Heart left ventricle (tissue), 16 donors: ENCODE measurements around the gene TANGO2. TPM values are rescaled to one million over a fixed set of nuclear protein-coding genes. Genes with fewer than 3 reads are reported as not detected.

ENCODE experiments used
- ATAC-seq, 4 donors: fragments of 200-7000 bp; cut with Tn5 transposase; one replicate each; pipeline ENCODE4 v1.9.1; 2020 to 2022; ENCODE audit warnings: moderate library complexity in 4 of 4, mild to moderate bottlenecking in 3 of 4, moderate number of reproducible peaks in 1 of 4
- DNase-seq, 5 donors: peaks; one replicate each; pipeline ENCODE4 v3.0.0-alpha.2; 2020
- H3K27ac ChIP-seq, 12 donors: fragments of 200-600 bp; sonication (generic) in 4 of 12; one replicate each; pipeline versions ENCODE4 v1.5.0 to v1.8.0; 2016 to 2022; ENCODE audit warnings: mild to moderate bottlenecking in 2 of 12
- H3K27me3 ChIP-seq, 9 donors: fragments of 200-600 bp; sonication (generic) in 2 of 9; one replicate each; pipeline versions ENCODE4 v1.5.1 to v1.8.0; 2016 to 2022; ENCODE audit warnings: mild to moderate bottlenecking in 3 of 9
- H3K36me3 ChIP-seq, 9 donors: fragments of 200-600 bp; sonication (generic) in 2 of 9; one replicate each; pipeline versions ENCODE4 v1.5.0 to v1.8.0; 2018 to 2022; ENCODE audit warnings: mild to moderate bottlenecking in 2 of 9
- H3K4me1 ChIP-seq, 12 donors: fragments of 200-600 bp; sonication (generic) in 4 of 12; one replicate each; pipeline versions ENCODE4 v1.5.0 to v1.8.0; 2016 to 2022; ENCODE audit warnings: mild to moderate bottlenecking in 3 of 12
- H3K4me3 ChIP-seq, 12 donors: fragments of 200-600 bp; sonication (generic) in 4 of 12; one replicate each; pipeline versions ENCODE4 v1.5.0 to v1.8.0; 2017 to 2022; ENCODE audit warnings: mild to moderate bottlenecking in 9 of 12, moderate library complexity in 4 of 12
- H3K9me3 ChIP-seq, 12 donors: fragments of 200-600 bp; sonication (generic) in 4 of 12; one replicate each; pipeline versions ENCODE4 v1.5.0 to v1.8.0; 2016 to 2022; ENCODE audit warnings: mild to moderate bottlenecking in 1 of 12
- POLR2A ChIP-seq, 2 donors: fragments of 450-650 bp; IDR thresholded peaks; one replicate each; pipeline ENCODE4 v1.6.1; 2017; ENCODE audit warnings: antibody characterized with exemption in 2 of 2, mild to moderate bottlenecking in 2 of 2, moderate library complexity in 2 of 2
- WGBS, 4 donors: extraction: QIAGEN DNeasy Blood & Tissue Kit in 2 of 4; methylation state at CpG; one replicate each; pipeline versions ENCODE4 v1.1.5 to v1.1.7; 2013 to 2018; 5-methylcytosine and 5-hydroxymethylcytosine counted together
- intact Hi-C, 10 donors: fragments of 100-400 bp; cut with DNase I; formaldehyde crosslinking; loops; one replicate each; pipeline versions ENCODE4 v1.11.1 to v1.14.2; 2022
- polyA plus RNA-seq, 2 donors: library from polyadenylated mRNA; stranded (reverse); fragments of 200-250 nt; gene quantifications; one replicate each; pipeline ENCODE4 v1.2.3, GENCODE V29; 2013
- total RNA-seq, 9 donors: library from RNA; depleted of rRNA in 2 of 9; stranded (reverse); fragments of >200 nt in 2 of 9; fragmentation: NEBNext Ultra II Directional in 3 of 9; extraction: Animal tissue kit (Norgen Biotek cat#: 25700) in 3 of 9; gene quantifications; one replicate each; pipeline versions ENCODE4 v1.1.0 to v1.2.4, GENCODE V29; 2016 to 2023
- TF ChIP-seq, protein P1 (sequence below), 12 donors: fragments of 200-600 bp; sonication (generic) in 4 of 12; IDR thresholded peaks; one replicate each; pipeline versions ENCODE4 v1.5.0 to v1.8.0; 2018 to 2022; ENCODE audit warnings: antibody characterized with exemption in 12 of 12, mild to moderate bottlenecking in 5 of 12
- donor health status: ischemic (EF 13 %, LVEDD 7.1; RV severe dilation, severe dysfunction).
- donor health status: healthy with polysubstance abuse.
- donor health status: DM: no; HTN: yes; CAD: no.
- donor health status: DM: no; HTN: no; CAD: no.
- donor health status: ischemic (EF 25% LVEDD 6.9; RV normal size, moderate dysfunction).
- donor health status: ischemic (EF 25% LVEDD 5.7; RV mildly dilated, moderate dysfunction).
- donor health status: healthy.
- donor health status: DM: yes; HTN: yes; CAD: no.
- donor health status: ischemic (EF 35%, LVEDD 5.7; RV mildly dilated, moderate dysfunction).
- donor health status: nonischemic (EF 11% LVEDD 7.7; RV severe dilation, severe dysfunction).
- donor health status: DM: yes; HTN: yes; CAD: no.
- donor health status: PGD.
- donor health status: ischemic (EF 29% LVEDD 5.4; RV normal size, mild dysfunction).
- donor health status: nonischemic (EF 23%, LVEDD 6.1; RV moderate dilation, normal function).

TANGO2 gene
- total and polyA plus RNA-seq, 11 donors: 51.3 to 341 (median 63.0) TPM

DNA sequence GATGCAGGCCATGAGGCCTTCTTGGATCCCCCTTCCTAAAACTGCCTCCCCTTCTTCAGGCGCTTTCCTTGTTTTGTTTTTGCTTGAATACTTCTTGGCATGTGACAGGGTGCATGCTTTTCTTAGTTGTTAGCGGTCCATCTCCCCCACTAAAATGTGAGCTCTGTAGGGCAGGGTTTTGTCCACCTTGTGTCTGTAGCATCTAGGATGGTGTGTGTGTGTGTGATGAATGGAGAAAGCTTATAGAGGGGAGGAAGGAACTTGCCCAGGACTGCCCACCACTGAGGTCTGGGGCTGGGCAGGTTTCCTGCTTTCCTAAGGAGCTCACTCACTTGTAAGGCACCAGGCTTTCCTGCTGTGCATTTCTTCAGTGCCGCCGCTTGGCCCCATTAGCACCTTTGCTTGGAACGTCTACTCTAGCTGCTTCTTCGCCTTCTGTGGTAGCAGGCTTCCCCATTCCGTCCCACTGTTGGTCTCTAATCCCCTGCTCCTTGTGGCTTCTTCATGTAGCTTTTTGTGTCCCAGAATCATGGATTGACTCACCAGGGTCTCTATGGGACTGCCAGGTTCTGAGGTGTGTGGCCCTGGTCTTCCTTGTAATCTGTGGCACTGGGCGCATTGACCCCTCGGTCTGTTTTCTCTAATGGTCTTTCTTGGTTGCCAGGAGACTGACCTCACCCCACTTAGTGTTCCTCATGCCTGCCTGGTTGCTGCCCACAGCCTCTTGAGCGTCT, 62.4 kb downstream of the TANGO2 start:
- WGBS, 4 donors: 80 to 90% (median 84%) methylated on average over 10 of the region's 10 CpGs
- ATAC-seq (no peak), DNase-seq (peak in 2 of 5 donors; percentile 13 to 14)
- H3K27me3 ChIP-seq: no peaks in the 10 kb centered on the region
- H3K36me3 ChIP-seq: peaks cover 3 to 32% (median 28%) of the 10 kb centered on the region in 9 donors
- H3K9me3 ChIP-seq: no peaks in the 10 kb centered on the region
- TF ChIP-seq, protein P1, sequence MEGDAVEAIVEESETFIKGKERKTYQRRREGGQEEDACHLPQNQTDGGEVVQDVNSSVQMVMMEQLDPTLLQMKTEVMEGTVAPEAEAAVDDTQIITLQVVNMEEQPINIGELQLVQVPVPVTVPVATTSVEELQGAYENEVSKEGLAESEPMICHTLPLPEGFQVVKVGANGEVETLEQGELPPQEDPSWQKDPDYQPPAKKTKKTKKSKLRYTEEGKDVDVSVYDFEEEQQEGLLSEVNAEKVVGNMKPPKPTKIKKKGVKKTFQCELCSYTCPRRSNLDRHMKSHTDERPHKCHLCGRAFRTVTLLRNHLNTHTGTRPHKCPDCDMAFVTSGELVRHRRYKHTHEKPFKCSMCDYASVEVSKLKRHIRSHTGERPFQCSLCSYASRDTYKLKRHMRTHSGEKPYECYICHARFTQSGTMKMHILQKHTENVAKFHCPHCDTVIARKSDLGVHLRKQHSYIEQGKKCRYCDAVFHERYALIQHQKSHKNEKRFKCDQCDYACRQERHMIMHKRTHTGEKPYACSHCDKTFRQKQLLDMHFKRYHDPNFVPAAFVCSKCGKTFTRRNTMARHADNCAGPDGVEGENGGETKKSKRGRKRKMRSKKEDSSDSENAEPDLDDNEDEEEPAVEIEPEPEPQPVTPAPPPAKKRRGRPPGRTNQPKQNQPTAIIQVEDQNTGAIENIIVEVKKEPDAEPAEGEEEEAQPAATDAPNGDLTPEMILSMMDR (IDR thresholded peaks at IDR 0.05): no peak
- no peak for TF ChIP-seq POLR2A (IDR thresholded peaks at IDR 0.05)
- H3K27ac ChIP-seq: no peak overlapping the region
- peaks cover 3 to 58% (median 46%) of the 10 kb centered on the region in 12 donors for H3K4me1 ChIP-seq
- H3K4me3 ChIP-seq: no peak overlapping the region
- intact Hi-C loops: loop anchor here in 6 of 10 donors (5.0 to 10.0 kb wide), 6 partner anchors 34 to 119 kb away; partner anchors contain the start of genes TANGO2 (in 3 of the 6), RANBP1 (in 1 of the 6) and TRMT2A (in 1 of the 6)

DNA sequence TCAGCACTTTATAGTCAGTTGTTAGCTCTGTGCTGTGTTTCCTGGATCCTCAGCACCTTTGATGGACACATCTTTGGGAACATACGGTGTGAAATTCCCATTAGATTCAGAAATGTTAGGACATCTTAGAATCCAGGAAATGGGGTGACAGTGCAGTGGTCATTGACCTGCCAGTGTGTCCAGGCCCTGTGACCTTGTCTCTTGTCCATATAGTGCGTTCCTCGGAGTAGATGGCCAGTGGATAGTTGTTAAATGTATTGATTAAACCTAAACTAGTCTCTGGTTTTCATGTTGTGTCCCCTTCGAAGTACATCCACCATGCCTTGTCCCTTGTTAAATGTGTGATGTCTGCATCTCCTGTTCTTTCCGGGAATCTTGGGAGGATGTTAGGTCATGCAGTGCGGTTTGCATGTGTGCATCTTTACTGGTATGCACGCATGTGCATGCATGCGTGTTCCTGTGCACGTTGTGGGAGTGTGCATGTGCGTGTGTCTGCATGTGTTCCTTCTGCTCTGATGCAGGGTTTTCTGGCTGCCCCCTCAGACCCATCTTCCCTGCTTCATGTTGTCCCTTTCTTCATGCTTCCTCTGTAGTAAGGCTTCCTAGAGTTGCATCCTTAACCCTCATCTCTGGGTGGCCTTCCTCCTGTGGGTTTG, 63.1 kb downstream of the TANGO2 start:
- DNase-seq (peak in 2 of 5 donors; percentile 2 to 6), ATAC-seq (no peak)
- Histone ChIP-seq H3K27me3 (no peaks in the 10 kb centered on the region), H3K27ac (no peak overlapping the region), H3K4me3 (no peak overlapping the region), H3K36me3 (peaks cover 3 to 39% (median 35%) of the 10 kb centered on the region in 9 donors), H3K4me1 (peaks cover 3 to 57% (median 46%) of the 10 kb centered on the region in 12 donors), H3K9me3 (no peaks in the 10 kb centered on the region)
- TF ChIP-seq POLR2A (IDR thresholded peaks at IDR 0.05): no peak
- TF ChIP-seq, protein P1 (IDR thresholded peaks at IDR 0.05): no peak
- intact Hi-C loops: loop anchor here in 6 of 10 donors (5.0 to 10.0 kb wide), 6 partner anchors 33 to 119 kb away; partner anchors contain the start of genes TANGO2 (in 3 of the 6), RANBP1 (in 1 of the 6) and TRMT2A (in 1 of the 6)
- 69 to 78% (median 74%) methylated on average over 10 of the region's 10 CpGs for WGBS, 4 donors

DNA sequence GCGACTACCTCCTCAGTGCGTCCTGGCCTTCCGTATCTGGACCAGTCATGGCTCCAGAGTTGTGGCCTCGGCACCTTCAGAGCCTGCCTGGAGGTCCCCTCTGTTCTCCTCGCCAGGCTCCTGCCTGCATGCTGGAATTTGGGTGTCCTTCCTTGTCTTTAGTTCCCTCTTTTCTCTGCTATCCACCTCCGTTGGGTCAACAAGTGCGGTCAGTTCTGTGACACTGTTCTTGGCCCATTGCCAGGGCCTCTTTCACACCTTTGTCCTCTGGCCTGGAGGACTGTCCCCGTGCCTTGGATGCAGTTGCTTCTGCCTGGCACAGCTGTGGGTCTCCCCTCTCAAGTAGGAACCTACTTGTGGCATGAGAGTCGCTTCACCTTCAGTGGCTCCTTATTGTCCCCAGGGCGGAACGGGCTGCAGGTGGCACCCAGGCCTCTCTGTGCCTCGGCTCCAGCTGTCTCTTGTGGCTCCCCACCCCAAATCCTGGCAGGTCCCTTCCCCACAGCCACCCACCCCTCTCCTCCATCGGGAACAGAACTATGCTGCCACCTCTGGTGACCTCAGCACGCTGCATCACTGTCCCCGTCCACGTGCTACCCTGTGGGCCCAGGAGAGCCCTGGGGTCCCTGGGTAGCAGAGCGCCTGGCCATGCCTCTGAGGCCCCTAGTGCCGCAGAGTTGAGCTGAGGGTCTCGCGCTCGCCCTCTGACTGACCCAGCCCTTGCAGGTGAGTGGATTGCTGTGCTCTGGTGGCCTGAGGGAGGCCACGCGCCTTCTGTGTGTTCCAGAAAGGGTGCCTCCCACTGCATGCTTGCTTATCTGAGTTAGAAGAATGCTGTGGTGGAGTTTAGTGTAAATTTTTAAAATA, 63.9 kb downstream of the TANGO2 start:
- WGBS, 4 donors: 59 to 65% (median 62%) methylated on average over 23 of the region's 23 CpGs

More for the DNA sequence above, 63.9 kb downstream of the TANGO2 start:
- Histone ChIP-seq H3K4me3 (no peak overlapping the region), H3K9me3 (no peaks in the 10 kb centered on the region), H3K4me1 (peaks cover 3 to 53% (median 42%) of the 10 kb centered on the region in 12 donors), H3K27ac (peak overlapping the region in 3 of 12 donors; percentile 7 to 45 (median 35)), H3K27me3 (no peaks in the 10 kb centered on the region), H3K36me3 (peaks cover 3 to 47% (median 42%) of the 10 kb centered on the region in 9 donors)
- TF ChIP-seq, protein P1 (IDR thresholded peaks at IDR 0.05): peak in 6 of 12 donors; percentile 12 to 35 (median 30)
- TF ChIP-seq POLR2A (IDR thresholded peaks at IDR 0.05): no peak
- ATAC-seq: no peak
- DNase-seq: peak in 2 of 5 donors; percentile 29 to 35
- intact Hi-C loops: loop anchor here in 6 of 10 donors (5.0 to 10.0 kb wide), 6 partner anchors 33 to 120 kb away; partner anchors contain the start of genes TANGO2 (in 3 of the 6), RANBP1 (in 1 of the 6) and TRMT2A (in 1 of the 6)
